Left ventricle myocardium inferior (tissue), 1 donor: ENCODE measurements around the gene HOXA6. TPM values are rescaled to one million over a fixed set of nuclear protein-coding genes. Genes with fewer than 3 reads are reported as not detected.

ENCODE experiments used
- DNase-seq: peaks from one replicate; pipeline ENCODE4 v3.0.0-alpha.2; 2020
- H3K27ac ChIP-seq: fragments of 200-600 bp; replicated peaks from 2 replicates; pipeline ENCODE4 v1.8.0; 2021
- H3K27me3 ChIP-seq: fragments of 200-600 bp; 2 replicates; pipeline ENCODE4 v1.8.0; 2021; ENCODE audit warnings: low read depth
- H3K36me3 ChIP-seq: fragments of 200-600 bp; 2 replicates; pipeline ENCODE4 v1.8.0; 2021
- H3K4me1 ChIP-seq: fragments of 200-600 bp; 2 replicates; pipeline ENCODE4 v1.8.0; 2021
- H3K4me3 ChIP-seq: fragments of 200-600 bp; 2 replicates; pipeline ENCODE4 v1.8.0; 2021; ENCODE audit warnings: mild to moderate bottlenecking, moderate library complexity
- H3K9me3 ChIP-seq: fragments of 200-600 bp; replicated peaks from 2 replicates; pipeline ENCODE4 v1.8.0; 2021
- intact Hi-C: fragments of 100-400 bp; cut with micrococcal nuclease; formaldehyde crosslinking; loops from one replicate; pipeline ENCODE4 v1.11.0; 2022
- total RNA-seq: library from RNA; stranded (reverse); fragmentation: NEBNext Ultra II Directional; extraction: Animal tissue kit (Norgen Biotek cat#: 25700); gene quantifications from one replicate; pipeline ENCODE4 v1.2.1, GENCODE V29; 2021
- TF ChIP-seq, protein P1 (sequence below): fragments of 200-600 bp; IDR thresholded peaks from 2 replicates; pipeline ENCODE4 v1.8.0; 2021; ENCODE audit warnings: antibody characterized with exemption, mild to moderate bottlenecking, borderline replicate concordance
- donor health status: DM: no; HTN: yes; CAD: no; lungs with severe emphysema.

HOXA6 gene
- total RNA-seq, 1 donor from 2014 or later = not detected

GRCh38 chr7:27178366-27178765 is 30.8 kb upstream of the HOXA6 start:
- H3K27ac ChIP-seq = no peak overlapping the region
- TF ChIP-seq, protein P1, sequence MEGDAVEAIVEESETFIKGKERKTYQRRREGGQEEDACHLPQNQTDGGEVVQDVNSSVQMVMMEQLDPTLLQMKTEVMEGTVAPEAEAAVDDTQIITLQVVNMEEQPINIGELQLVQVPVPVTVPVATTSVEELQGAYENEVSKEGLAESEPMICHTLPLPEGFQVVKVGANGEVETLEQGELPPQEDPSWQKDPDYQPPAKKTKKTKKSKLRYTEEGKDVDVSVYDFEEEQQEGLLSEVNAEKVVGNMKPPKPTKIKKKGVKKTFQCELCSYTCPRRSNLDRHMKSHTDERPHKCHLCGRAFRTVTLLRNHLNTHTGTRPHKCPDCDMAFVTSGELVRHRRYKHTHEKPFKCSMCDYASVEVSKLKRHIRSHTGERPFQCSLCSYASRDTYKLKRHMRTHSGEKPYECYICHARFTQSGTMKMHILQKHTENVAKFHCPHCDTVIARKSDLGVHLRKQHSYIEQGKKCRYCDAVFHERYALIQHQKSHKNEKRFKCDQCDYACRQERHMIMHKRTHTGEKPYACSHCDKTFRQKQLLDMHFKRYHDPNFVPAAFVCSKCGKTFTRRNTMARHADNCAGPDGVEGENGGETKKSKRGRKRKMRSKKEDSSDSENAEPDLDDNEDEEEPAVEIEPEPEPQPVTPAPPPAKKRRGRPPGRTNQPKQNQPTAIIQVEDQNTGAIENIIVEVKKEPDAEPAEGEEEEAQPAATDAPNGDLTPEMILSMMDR = no peak
- H3K4me3 ChIP-seq = no peak overlapping the region
- H3K36me3 ChIP-seq = no peaks in the 10 kb centered on the region
- DNase-seq = no peak
- intact Hi-C loops = no loop called here
- peaks cover 26% of the 10 kb centered on the region for H3K4me1 ChIP-seq
- H3K27me3 ChIP-seq = peaks cover 100% of the 10 kb centered on the region
- no peaks in the 10 kb centered on the region for H3K9me3 ChIP-seq

DNA sequence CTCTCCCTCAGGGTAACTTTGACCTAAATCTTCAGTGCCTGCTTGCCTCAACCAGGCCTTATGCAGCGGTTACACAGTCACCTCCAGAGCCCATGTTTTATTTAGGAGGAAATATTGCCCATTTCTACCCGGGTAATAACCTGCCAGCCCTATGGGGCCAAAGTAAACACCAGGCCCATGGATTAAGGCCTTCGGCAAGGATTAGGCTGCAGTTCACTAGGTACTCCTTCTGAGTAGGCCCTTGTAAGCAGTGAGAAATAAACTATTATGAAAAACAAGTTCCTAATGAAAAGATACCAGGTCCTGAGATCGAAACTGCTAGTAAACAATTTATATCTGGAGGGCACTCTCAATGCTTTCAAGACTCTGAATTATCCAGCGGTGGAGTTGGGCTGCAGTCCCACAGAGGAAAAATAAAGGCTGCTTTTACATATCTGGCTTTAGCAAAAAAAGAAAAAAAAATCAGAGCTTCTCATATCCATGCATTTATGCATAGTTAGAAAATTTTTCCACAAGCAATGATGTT is 30.3 kb upstream of the HOXA6 start:
- H3K4me3 ChIP-seq = no peak overlapping the region
- H3K4me1 ChIP-seq = peaks cover 27% of the 10 kb centered on the region
- H3K27me3 ChIP-seq = peaks cover 100% of the 10 kb centered on the region
- intact Hi-C loops = no loop called here
- H3K36me3 ChIP-seq = no peaks in the 10 kb centered on the region
- DNase-seq = no peak
- H3K27ac ChIP-seq = no peak overlapping the region
- H3K9me3 ChIP-seq = no peaks in the 10 kb centered on the region
- TF ChIP-seq, protein P1 = no peak

GRCh38 chr7:27176962-27177794 is 29.6 kb upstream of the HOXA6 start:
- intact Hi-C loops = no loop called here
- Histone ChIP-seq H3K4me3 (no peak overlapping the region), H3K4me1 (peaks cover 32% of the 10 kb centered on the region), H3K27ac (no peak overlapping the region), H3K27me3 (peaks cover 100% of the 10 kb centered on the region), H3K9me3 (no peaks in the 10 kb centered on the region), H3K36me3 (no peaks in the 10 kb centered on the region)
- peak; percentile 2 for DNase-seq
- TF ChIP-seq, protein P1 = no peak

DNA sequence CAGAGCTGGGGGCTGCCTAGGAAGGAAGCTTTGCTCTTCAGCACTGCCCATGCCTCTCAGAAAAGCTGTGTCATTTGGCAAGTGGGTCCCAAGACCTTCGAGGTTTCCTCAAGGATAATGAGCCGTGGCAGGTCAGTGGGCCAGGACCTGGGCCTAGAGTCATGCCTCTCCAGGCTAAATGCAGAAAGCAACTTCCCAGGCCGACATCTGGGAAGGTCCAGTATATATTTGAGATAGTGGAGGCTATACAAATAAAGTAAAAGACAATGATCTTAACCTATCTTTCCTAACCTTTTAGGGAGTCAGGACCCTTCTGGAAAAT is 28.9 kb upstream of the HOXA6 start:
- no peak for DNase-seq
- H3K4me3 ChIP-seq = no peak overlapping the region
- no peaks in the 10 kb centered on the region for H3K9me3 ChIP-seq
- H3K27ac ChIP-seq = no peak overlapping the region
- H3K27me3 ChIP-seq = peaks cover 100% of the 10 kb centered on the region
- intact Hi-C loops = no loop called here
- TF ChIP-seq, protein P1 = no peak
- H3K36me3 ChIP-seq = no peaks in the 10 kb centered on the region
- peaks cover 38% of the 10 kb centered on the region for H3K4me1 ChIP-seq

DNA sequence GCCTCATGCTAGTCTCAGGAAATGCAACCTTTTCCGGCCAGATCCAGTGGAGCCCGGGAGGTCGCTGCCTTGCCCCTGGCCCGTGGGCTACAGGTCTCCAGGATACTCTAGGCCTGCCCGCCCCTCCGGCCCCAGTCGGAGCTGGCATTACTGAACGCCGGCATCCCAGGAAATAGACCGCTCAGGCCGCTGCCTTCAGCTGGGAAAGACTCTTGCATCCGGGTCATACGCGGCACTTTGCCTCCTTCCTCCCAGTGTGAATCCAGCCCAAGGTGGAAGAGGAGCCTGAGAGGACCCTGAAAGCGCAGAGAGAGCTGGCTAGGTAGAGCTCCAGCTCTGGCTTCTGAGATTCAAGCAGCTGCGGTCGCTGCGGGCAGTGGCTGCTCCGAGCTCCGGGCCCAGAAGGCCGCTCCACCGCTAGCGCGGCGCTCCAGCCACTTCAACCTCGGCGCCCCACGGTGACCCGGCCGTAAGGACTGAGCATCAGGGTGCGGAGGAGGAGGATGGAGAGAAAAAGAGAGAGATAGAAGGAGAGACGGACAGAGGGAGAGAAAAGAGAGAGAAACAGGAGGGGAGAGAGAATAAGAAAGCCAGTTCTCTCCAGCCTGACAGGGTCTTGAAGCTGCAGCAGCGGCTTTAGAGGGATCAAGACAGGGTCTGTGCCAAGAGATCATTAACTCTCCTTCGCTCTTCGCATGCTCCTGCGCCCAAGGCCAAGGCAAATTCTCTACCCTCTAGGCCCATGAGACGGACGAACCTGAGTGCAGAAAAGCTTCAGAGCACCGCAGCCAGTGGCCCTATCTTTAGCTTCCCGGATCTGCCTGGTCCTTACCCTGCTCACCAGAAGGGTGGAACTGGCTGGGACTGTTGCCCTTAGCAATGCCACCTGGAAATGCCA is 28.3 kb upstream of the HOXA6 start:
- no peaks in the 10 kb centered on the region for H3K9me3 ChIP-seq
- H3K36me3 ChIP-seq = no peaks in the 10 kb centered on the region
- H3K27me3 ChIP-seq = peaks cover 100% of the 10 kb centered on the region
- peaks cover 38% of the 10 kb centered on the region for H3K4me1 ChIP-seq
- no peak overlapping the region for H3K4me3 ChIP-seq
- TF ChIP-seq, protein P1 = no peak
- intact Hi-C loops = no loop called here
- peak; percentile 3 for DNase-seq
- H3K27ac ChIP-seq = no peak overlapping the region
